ENCODE measurements around the gene HIPK2.

DNA sequence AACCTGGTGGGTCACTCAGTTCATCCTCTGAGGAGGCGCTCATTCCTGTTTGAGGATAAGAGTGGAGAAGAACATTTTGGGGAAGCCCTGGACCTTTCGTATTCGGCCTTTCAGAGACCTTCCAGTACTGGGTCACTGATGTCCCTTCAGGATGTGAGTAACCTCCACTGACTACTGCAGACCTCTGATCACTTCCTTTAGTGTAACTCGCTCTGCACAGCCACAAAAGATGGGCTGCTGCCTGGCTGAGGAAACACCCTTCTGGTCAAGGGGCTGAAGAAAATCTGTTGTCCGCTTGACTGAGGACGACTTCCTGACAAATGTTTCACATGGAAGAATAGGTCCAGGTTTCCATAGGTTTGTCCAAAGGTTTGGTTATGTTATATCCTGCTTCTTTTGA, 35.4 kb upstream of the HIPK2 start:
- TF ChIP-seq SNAI2 (CRISPR knock-in tag; IDR thresholded peaks at IDR 0.05) (no peak), TOX (CRISPR knock-in tag; IDR thresholded peaks at IDR 0.05; ENCODE audit: borderline replicate concordance) (no peak)
